Measurements from ENCODE around the gene ST6GALNAC2. TPM values are rescaled to one million over a fixed set of nuclear protein-coding genes. Genes with fewer than 3 reads are reported as not detected.

Gene ST6GALNAC2
- total RNA-seq, 4 donors from 2014 or later, result 8.7 to 17.8 (median 13.3) TPM

DNA sequence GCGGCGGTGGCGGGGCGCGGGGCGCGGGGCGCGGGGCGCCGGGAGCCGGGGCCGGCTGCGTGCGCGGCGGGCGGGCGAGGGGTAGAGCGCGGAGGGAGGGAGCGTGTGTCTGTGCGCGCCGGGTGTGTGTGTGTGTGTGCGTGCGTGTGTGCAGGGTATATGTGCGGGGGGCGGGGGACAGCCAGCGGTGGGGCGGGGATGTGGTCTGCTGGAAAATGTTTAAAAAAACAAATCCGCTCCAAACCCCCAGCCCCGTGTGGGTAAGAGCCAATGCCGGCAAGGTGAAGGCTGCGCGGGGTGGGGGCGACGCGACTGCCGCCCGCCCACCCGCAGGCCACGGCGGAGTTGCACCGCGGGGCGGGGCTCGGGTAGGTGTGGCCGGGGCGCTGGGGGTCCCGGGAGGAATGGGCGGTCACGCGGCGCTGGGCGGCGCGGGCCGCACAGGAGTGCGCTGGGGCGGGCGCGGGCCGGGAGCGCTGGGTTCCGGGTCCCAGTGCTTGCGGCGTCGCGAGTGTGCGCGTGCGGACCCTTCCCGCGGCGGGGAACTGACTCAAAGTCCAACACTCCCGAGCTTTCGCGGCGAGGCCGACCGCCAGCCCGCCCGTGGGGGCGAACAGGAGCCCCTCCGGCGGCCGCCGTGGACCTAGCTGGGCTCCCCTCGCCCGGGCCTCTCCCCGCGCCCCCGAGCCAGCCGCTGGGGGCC is 47.9 kb downstream of the ST6GALNAC2 start, which contains the start of gene CYGB:
TSS of gene CYGB (minus strand) at position 132 of the 703 bp plus-strand sequence. CDS start 167 bp downstream, outside the sequence.
- Histone ChIP-seq H3K27me3 (peaks cover 5 to 56% (median 14%) of the 10 kb centered on the region in 4 donors), H3K4me1 (peaks cover 25 to 75% (median 60%) of the 10 kb centered on the region in 4 donors), H3K36me3 (no peaks in the 10 kb centered on the region), H3K4me3 (peak within 1 kb of the TSS; percentile 55 to 61 (median 56)), H3K9me3 (no peaks in the 10 kb centered on the region), H3K27ac (replicated peaks in 1 of 4) (peak within 1 kb of the TSS; percentile 74 to 84 (median 78))
- intact Hi-C loops (cut with DNase I), result no loop called here
- DNase-seq (ENCODE audit: extremely low spot score), result no peak
- 3% methylated on average over 28 of the region's 95 CpGs for WGBS
- TF ChIP-seq POLR2AphosphoS5 (IDR thresholded peaks at IDR 0.05), result peak; percentile 12 to 15
- TF ChIP-seq POLR2A (IDR thresholded peaks at IDR 0.05; ENCODE audit: low read depth), result no peak

DNA sequence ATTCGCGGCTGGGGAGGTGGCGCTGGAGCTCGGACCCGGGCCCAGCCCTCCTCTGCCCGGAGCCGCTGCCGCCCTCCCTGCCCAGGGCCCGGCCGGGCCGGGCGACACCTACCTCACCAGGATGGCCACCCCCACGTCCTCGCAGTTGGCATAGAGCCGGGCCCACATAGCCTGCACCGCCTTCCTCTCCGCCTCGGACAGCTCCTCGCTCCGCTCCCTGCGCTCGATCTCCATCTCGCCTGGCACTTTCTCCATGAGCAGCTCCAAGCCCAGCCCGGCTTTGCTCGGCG is 48.4 kb downstream of the ST6GALNAC2 start:
- WGBS, result 4% methylated on average over 22 of the region's 26 CpGs
- no peak for DNase-seq (ENCODE audit: extremely low spot score)

DNA sequence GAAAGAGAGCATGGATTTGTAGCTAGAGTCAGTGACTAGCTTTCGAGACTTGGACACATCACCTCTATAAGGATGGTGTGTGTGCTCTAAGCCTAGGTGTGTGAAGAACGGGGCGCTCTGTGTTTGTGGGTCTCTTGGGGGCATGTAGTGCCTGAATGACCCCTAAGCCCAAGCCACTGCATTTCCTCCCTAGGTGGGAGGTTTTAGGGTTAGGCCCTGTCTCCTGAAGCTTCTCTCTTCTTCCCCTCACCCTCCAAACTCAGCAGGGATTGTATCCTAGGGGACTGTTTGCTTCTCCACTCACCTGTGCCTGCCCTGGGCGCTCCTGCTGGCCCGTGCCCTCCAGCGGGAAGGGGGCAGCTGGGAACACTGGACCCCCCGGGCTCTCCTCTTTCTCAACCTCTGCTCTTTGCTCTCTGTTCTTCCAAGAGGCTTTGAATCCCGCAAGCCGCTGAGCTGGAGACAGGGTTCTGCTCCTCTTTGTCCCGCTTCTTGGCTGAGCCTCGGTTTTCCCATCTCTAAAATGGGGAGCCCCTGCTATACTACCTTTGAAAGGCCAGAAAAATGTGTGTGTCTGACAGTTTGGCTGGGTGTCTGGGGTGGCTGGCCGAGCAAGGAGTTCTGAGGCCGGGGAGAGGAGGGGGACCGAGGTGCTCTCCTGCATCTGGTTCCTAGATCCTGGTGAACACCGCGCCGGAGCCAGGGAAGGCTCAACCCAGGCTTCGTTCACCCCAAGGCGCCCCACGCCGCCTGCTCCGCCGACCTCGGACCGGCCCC is 49.0 kb downstream of the ST6GALNAC2 start:
- no peak for DNase-seq (ENCODE audit: extremely low spot score)
- H3K4me1 ChIP-seq, result peaks cover 25 to 72% (median 61%) of the 10 kb centered on the region in 4 donors
- no peaks in the 10 kb centered on the region for H3K36me3 ChIP-seq
- H3K4me3 ChIP-seq, result peak overlapping the region; percentile 55 to 61 (median 56)
- WGBS, result 71% methylated on average over 17 of the region's 25 CpGs
- H3K9me3 ChIP-seq, result no peaks in the 10 kb centered on the region
- TF ChIP-seq POLR2A (IDR thresholded peaks at IDR 0.05; ENCODE audit: low read depth) (no peak), EP300 (IDR thresholded peaks at IDR 0.05) (no peak), POLR2AphosphoS5 (IDR thresholded peaks at IDR 0.05) (no peak)
- TF ChIP-seq, protein P1, sequence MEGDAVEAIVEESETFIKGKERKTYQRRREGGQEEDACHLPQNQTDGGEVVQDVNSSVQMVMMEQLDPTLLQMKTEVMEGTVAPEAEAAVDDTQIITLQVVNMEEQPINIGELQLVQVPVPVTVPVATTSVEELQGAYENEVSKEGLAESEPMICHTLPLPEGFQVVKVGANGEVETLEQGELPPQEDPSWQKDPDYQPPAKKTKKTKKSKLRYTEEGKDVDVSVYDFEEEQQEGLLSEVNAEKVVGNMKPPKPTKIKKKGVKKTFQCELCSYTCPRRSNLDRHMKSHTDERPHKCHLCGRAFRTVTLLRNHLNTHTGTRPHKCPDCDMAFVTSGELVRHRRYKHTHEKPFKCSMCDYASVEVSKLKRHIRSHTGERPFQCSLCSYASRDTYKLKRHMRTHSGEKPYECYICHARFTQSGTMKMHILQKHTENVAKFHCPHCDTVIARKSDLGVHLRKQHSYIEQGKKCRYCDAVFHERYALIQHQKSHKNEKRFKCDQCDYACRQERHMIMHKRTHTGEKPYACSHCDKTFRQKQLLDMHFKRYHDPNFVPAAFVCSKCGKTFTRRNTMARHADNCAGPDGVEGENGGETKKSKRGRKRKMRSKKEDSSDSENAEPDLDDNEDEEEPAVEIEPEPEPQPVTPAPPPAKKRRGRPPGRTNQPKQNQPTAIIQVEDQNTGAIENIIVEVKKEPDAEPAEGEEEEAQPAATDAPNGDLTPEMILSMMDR (IDR thresholded peaks at IDR 0.05), result no peak
- intact Hi-C loops (cut with DNase I), result no loop called here
- H3K27me3 ChIP-seq, result peaks cover 5 to 53% (median 14%) of the 10 kb centered on the region in 4 donors
- peak overlapping the region; percentile 74 to 84 (median 78) for H3K27ac ChIP-seq (replicated peaks in 1 of 4)

More for the DNA sequence above, 48.4 kb downstream of the ST6GALNAC2 start:
- H3K27me3 ChIP-seq, result peaks cover 5 to 53% (median 14%) of the 10 kb centered on the region in 4 donors
- TF ChIP-seq POLR2A (IDR thresholded peaks at IDR 0.05; ENCODE audit: low read depth) (no peak), EP300 (IDR thresholded peaks at IDR 0.05) (no peak)
- TF ChIP-seq, protein P1 (IDR thresholded peaks at IDR 0.05), result no peak
- peak overlapping the region; percentile 55 to 61 (median 56) for H3K4me3 ChIP-seq
- no peaks in the 10 kb centered on the region for H3K9me3 ChIP-seq
- no peaks in the 10 kb centered on the region for H3K36me3 ChIP-seq
- intact Hi-C loops (cut with DNase I), result no loop called here
- peak overlapping the region; percentile 74 to 84 (median 78) for H3K27ac ChIP-seq (replicated peaks in 1 of 4)
- H3K4me1 ChIP-seq, result peaks cover 25 to 72% (median 58%) of the 10 kb centered on the region in 4 donors

DNA sequence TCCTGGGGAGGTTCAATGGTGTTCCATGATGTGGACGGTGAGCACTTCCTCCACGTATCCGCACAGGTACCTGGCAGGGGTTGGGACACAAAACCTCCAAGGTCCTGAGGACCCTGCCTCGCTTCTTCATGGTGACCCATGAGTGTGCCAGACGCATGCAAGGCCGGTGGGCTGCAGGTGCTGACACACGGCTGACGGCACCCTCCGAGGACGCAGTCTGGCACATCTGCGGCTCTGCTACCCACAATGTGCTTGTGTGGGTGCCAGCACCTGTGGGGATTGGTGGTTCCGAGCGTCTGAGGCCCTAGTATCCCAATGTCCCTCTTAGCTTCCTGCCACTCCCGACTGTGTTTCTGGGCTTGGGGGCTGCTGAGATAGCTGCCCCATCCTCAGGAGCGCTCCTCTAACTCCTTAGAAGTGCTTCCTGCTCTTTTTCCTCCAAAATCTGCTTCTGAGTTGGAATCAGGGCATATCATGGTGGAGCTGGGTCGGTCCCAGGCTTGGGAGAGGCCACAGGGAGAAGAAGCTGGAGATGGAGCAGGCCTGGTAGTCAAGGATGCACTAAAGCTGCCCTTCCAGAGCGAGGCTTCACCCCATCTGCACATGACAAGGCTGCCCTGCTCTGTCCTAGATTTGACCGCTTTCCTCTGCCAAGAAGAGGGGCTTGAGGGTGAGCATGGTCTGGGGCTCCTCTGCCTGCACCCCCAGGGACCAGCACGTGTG is 49.7 kb downstream of the ST6GALNAC2 start:
- peaks cover 0 to 3% (median 0%) of the 10 kb centered on the region in 4 donors for H3K36me3 ChIP-seq
- H3K27me3 ChIP-seq, result peaks cover 5 to 61% (median 14%) of the 10 kb centered on the region in 4 donors
- intact Hi-C loops (cut with DNase I), result no loop called here
- H3K27ac ChIP-seq (replicated peaks in 1 of 4), result peak overlapping the region; percentile 74 to 84 (median 78)
- TF ChIP-seq POLR2A (IDR thresholded peaks at IDR 0.05; ENCODE audit: low read depth) (no peak), EP300 (IDR thresholded peaks at IDR 0.05) (no peak), POLR2AphosphoS5 (IDR thresholded peaks at IDR 0.05) (no peak)
- TF ChIP-seq, protein P1 (IDR thresholded peaks at IDR 0.05), result no peak
- DNase-seq (ENCODE audit: extremely low spot score), result no peak
- H3K4me1 ChIP-seq, result peaks cover 25 to 72% (median 62%) of the 10 kb centered on the region in 4 donors
- H3K9me3 ChIP-seq, result no peaks in the 10 kb centered on the region
- WGBS, result 86% methylated on average over 9 of the region's 19 CpGs
- peak overlapping the region; percentile 55 to 61 (median 56) for H3K4me3 ChIP-seq

Data from esophagus muscularis mucosa (tissue), 4 donors.